K562 (cell line): Measurements from ENCODE around the gene CD244. TPM values are rescaled to one million over a fixed set of nuclear protein-coding genes. Genes with fewer than 3 reads are reported as not detected.

Experiments used
- ARID1B ChIP-seq: fragments of 450-650 bp; IDR thresholded peaks from 2 replicates; pipeline ENCODE4 v1.6.1; 2016; ENCODE audit warnings: antibody characterized with exemption, mild to moderate bottlenecking, inconsistent platforms
- C11orf30 ChIP-seq: fragments of 450-650 bp; IDR thresholded peaks from 2 replicates; pipeline ENCODE4 v1.6.1; 2016; ENCODE audit warnings: low read depth, mild to moderate bottlenecking
- CREBBP ChIP-seq: IDR thresholded peaks from one replicate; pipeline ENCODE4 v1.6.1; 2012; ENCODE audit warnings: low read depth, mild to moderate bottlenecking, control low read depth, inconsistent platforms, low read length
- CTBP1 ChIP-seq: fragments of 450-650 bp; IDR thresholded peaks from 2 replicates; pipeline ENCODE4 v1.6.1; 2016; ENCODE audit warnings: borderline replicate concordance
- DPF2 ChIP-seq: fragments of 450-650 bp; IDR thresholded peaks from 2 replicates; pipeline ENCODE4 v1.6.1; 2016
- ETV1 ChIP-seq: fragments of 450-650 bp; conservative IDR thresholded peaks from 2 replicates; pipeline ENCODE4 v1.6.1; 2016; ENCODE audit warnings: missing genetic modification characterization, control low read depth, low read depth, missing compliant biosample characterization
- FOSL1 ChIP-seq: fragments of 200-800 bp; sonication (Bioruptor generic); conservative IDR thresholded peaks from 2 replicates; pipeline ENCODE4 v1.6.1; 2016; ENCODE audit warnings: missing genetic modification characterization, missing compliant biosample characterization
- JUN ChIP-seq, 2 experiments: sonication (generic) in 1 of 2; formaldehyde crosslinking in 1 of 2; IDR thresholded peaks; 2 replicates each; pipeline versions ENCODE4 v1.6.1 to v1.8.0; 2012 to 2022; ENCODE audit warnings: borderline replicate concordance in 2 of 2, mild to moderate bottlenecking in 2 of 2, improper control_type of control experiment in 1 of 2, low read depth in 1 of 2, low read length in 1 of 2, missing genetic modification reagents in 1 of 2
- MAFF ChIP-seq: IDR thresholded peaks from 2 replicates; pipeline ENCODE4 v1.6.1; 2012; ENCODE audit warnings: low read length, improper control_type of control experiment
- MAFG ChIP-seq: fragments of 450-650 bp; conservative IDR thresholded peaks from 2 replicates; pipeline ENCODE4 v1.6.1; 2016; ENCODE audit warnings: missing genetic modification characterization, missing compliant biosample characterization
- NFE2L1 ChIP-seq: fragments of 450-650 bp; IDR thresholded peaks from 2 replicates; pipeline ENCODE4 v1.6.1; 2016; ENCODE audit warnings: missing genetic modification characterization, low read depth, mild to moderate bottlenecking, missing compliant biosample characterization, moderate library complexity, borderline replicate concordance
- RBM25 ChIP-seq: fragments of 200-400 bp; formaldehyde crosslinking; IDR thresholded peaks from 2 replicates; pipeline ENCODE4 v1.6.1; 2018; ENCODE audit warnings: low read length, low read depth, moderate library complexity; ENCODE audit not compliant: severe bottlenecking
- TRIM24 ChIP-seq, 2 experiments: fragments of 450-650 bp; IDR thresholded peaks; 2 replicates each; pipeline ENCODE4 v1.6.1; 2016
- ZNF316 ChIP-seq: fragments of 450-650 bp; IDR thresholded peaks from 2 replicates; pipeline ENCODE4 v1.6.1; 2016
- ZNF589 ChIP-seq: fragments of 200-800 bp; sonication (Bioruptor generic); IDR thresholded peaks from 2 replicates; pipeline ENCODE4 v1.6.1; 2016; ENCODE audit warnings: low read depth, missing genetic modification characterization, missing compliant biosample characterization
- polyA plus RNA-seq, 8 experiments: library from polyadenylated mRNA; depleted of rRNA in 4 of 8; stranded (reverse) in 5 of 8; unstranded in 3 of 8; fragments of >200 nt; fragmentation: Nextera tagmentation in 2 of 8; fragmentation: Illumina TruSeq in 1 of 8; extraction: Ambion mirVana in 2 of 8; extraction: Trizol in 1 of 8; gene quantifications; 2 replicates each; pipeline versions ENCODE4 v1.2.1 to v1.2.3, GENCODE V29; 2011 to 2014; ENCODE audit warnings: inconsistent platforms in 1 of 8, missing spikeins in 1 of 8
- total RNA-seq, 7 experiments: library from RNA; depleted of rRNA in 6 of 7; stranded (reverse); fragments of >200 nt in 6 of 7; fragmentation: Illumina TruSeq in 2 of 7; extraction: Trizol in 2 of 7; gene quantifications; 2 replicates each; pipeline versions ENCODE4 v1.2.1 to v1.2.3, GENCODE V29; 2011 to 2021; ENCODE audit warnings: low replicate concordance in 1 of 7
- TF ChIP-seq, protein P1 (sequence below), 2 experiments: fragments of 450-650 bp in 1 of 2; sonication (generic) in 1 of 2; formaldehyde crosslinking in 1 of 2; IDR thresholded peaks in 1 of 2; conservative IDR thresholded peaks in 1 of 2; 2 replicates each; pipeline versions ENCODE4 v1.6.1 to v1.8.1; 2016 to 2023; ENCODE audit warnings: mild to moderate bottlenecking in 2 of 2, moderate library complexity in 2 of 2, inconsistent platforms in 1 of 2, missing genetic modification reagents in 1 of 2
- TF ChIP-seq, protein P2 (sequence below): fragments of 450-650 bp; IDR thresholded peaks from 2 replicates; pipeline ENCODE4 v1.6.1; 2016

Gene CD244
- total and polyA plus RNA-seq, 9 of the 15 experiments (the other 6 are each of a cell fraction or from before 2014, with no cell fraction given) = not detected

DNA sequence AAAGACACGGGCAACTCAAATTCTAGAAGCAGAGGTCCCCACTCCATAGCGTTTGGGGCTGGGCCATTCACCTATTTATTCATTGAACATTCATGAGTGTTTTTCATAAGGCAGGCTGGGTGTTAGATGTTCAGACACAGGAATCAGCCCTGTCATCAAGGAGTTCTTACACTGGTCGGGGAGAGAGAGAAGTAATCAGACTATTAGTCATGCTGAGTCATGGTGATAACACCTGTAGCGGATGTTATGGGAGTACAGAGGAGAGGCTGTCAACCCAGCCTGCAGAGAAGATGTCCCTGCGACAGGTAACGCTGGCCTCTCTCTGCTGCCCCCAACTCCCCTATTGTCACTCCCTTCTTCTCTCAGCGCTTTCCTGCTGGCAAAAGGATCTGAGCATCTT is 49.5 kb downstream of the CD244 start (continued):
- peak; percentile 82 for TF ChIP-seq NFE2L1 (tag)
- TF ChIP-seq ZNF589 (CRISPR knock-in tag) = no peak
- peak in 1 of 2 experiments; percentile 45; a peak in 1 of 4 replicates for TF ChIP-seq TRIM24 (IDR thresholded peaks at IDR 0.05)
- TF ChIP-seq ETV1 (tag) = 0 out of 2 replicates have a peak, but pooled peaks have one; percentile 26
- TF ChIP-seq, protein P1, sequence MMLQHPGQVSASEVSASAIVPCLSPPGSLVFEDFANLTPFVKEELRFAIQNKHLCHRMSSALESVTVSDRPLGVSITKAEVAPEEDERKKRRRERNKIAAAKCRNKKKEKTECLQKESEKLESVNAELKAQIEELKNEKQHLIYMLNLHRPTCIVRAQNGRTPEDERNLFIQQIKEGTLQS (IDR thresholded peaks at IDR 0.05) = peak; percentile 76
- TF ChIP-seq, protein P1 (CRISPR knock-in tag; conservative IDR thresholded peaks at IDR 0.05) = no peak
- TF ChIP-seq, protein P2, sequence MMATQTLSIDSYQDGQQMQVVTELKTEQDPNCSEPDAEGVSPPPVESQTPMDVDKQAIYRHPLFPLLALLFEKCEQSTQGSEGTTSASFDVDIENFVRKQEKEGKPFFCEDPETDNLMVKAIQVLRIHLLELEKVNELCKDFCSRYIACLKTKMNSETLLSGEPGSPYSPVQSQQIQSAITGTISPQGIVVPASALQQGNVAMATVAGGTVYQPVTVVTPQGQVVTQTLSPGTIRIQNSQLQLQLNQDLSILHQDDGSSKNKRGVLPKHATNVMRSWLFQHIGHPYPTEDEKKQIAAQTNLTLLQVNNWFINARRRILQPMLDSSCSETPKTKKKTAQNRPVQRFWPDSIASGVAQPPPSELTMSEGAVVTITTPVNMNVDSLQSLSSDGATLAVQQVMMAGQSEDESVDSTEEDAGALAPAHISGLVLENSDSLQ = peak; percentile 31; the same call in 1 of the 2 replicates
- peak; percentile 75 for TF ChIP-seq CTBP1
- TF ChIP-seq ZNF316 = peak; percentile 92
- TF ChIP-seq JUN (IDR thresholded peaks at IDR 0.05; ENCODE audit: borderline replicate concordance, low read depth, low read length) = peak; percentile 78
- no peak for TF ChIP-seq JUN (CRISPR knock-in tag; IDR thresholded peaks at IDR 0.05; ENCODE audit: borderline replicate concordance)
- no peak for TF ChIP-seq RBM25
- peak; percentile 74; the same call in 1 of the 2 replicates for TF ChIP-seq ARID1B
- peak; percentile 95 for TF ChIP-seq MAFG (tag)
- TF ChIP-seq DPF2 = peak; percentile 87
- no peak for TF ChIP-seq CREBBP
- TF ChIP-seq FOSL1 = peak; percentile 96
- peak; percentile 83 for TF ChIP-seq MAFF
- TF ChIP-seq C11orf30 = peak; percentile 89
- TF ChIP-seq, all 486 proteins: peak for 23
